H1 (cell line): Measurements from ENCODE around the gene MYO18A. TPM values are rescaled to one million over a fixed set of nuclear protein-coding genes. Genes with fewer than 3 reads are reported as not detected.
A peak's percentile ranks its signal among the peaks of the same experiment; 100 is the strongest.

ENCODE experiments used
- CTCF ChIA-PET: fragments of 300-600 bp; sonication (Branson Sonifier 250); formaldehyde crosslinking; loops from one replicate; lab custom pipeline; 2021; ENCODE audit not compliant: partially characterized antibody; lab: Charles Lee
- POLR2A ChIA-PET: fragments of 300-600 bp; sonication (Branson Sonifier 250); formaldehyde crosslinking; loops from one replicate; lab custom pipeline; 2021; ENCODE audit warnings: inconsistent platforms; ENCODE audit not compliant: partially characterized antibody; lab: Charles Lee
- DNase-seq, 2 experiments: peaks; one replicate each; pipeline versions ENCODE4 v3.0.0 to v3.0.0-alpha.2; 2010 to 2022; ENCODE audit warnings: low spot score in 2 of 2, low read depth in 1 of 2, mixed read lengths in 1 of 2
- FAIRE-seq: peaks from 2 replicates; lab custom pipeline; 2011; peaks lifted over from hg19 to GRCh38; lab: Jason Lieb, UNC
- H2AFZ ChIP-seq: 2 replicates; pipeline ENCODE4 v1.8.1; 2012; ENCODE audit warnings: low read length, inconsistent platforms
- H2AK5ac ChIP-seq: 2 replicates; pipeline ENCODE4 v1.6.1; 2013; ENCODE audit warnings: low read depth, low read length
- H2BK120ac ChIP-seq: replicated peaks from 2 replicates; pipeline ENCODE3; 2013; ENCODE audit warnings: low read depth, low read length, inconsistent platforms
- H2BK12ac ChIP-seq: 2 replicates; pipeline ENCODE4 v1.6.1; 2013; ENCODE audit warnings: low read depth, low read length
- H2BK15ac ChIP-seq: 2 replicates; pipeline ENCODE4 v1.6.1; 2013; ENCODE audit warnings: low read length
- H2BK20ac ChIP-seq: 2 replicates; pipeline ENCODE4 v1.6.1; 2013; ENCODE audit warnings: low read length
- H2BK5ac ChIP-seq: 2 replicates; pipeline ENCODE4 v1.6.1; 2013; ENCODE audit warnings: low read depth, low read length
- H3K14ac ChIP-seq: 2 replicates; pipeline ENCODE4 v1.6.1; 2013; ENCODE audit warnings: inconsistent platforms; ENCODE audit not compliant: insufficient read length
- H3K18ac ChIP-seq: 2 replicates; pipeline ENCODE4 v1.6.1; 2013; ENCODE audit warnings: low read length; ENCODE audit errors: extremely low read depth
- H3K23ac ChIP-seq: 2 replicates; pipeline ENCODE4 v1.6.1; 2013; ENCODE audit warnings: inconsistent platforms; ENCODE audit not compliant: insufficient read length
- H3K23me2 ChIP-seq: 2 replicates; pipeline ENCODE4 v1.6.1; 2013; ENCODE audit warnings: low read depth, low read length
- H3K27ac ChIP-seq: 2 replicates; pipeline ENCODE4 v1.6.1; 2011; ENCODE audit warnings: low read depth, low read length, inconsistent platforms
- H3K27me3 ChIP-seq, 4 experiments: replicated peaks in 1 of 4; 1 replicate in 1 of 4; 2 replicates in 3 of 4; pipeline versions ENCODE4 v1.6.1 to v1.8.1; 2011 to 2013; ENCODE audit warnings: low read length in 3 of 4, mild to moderate bottlenecking in 3 of 4, inconsistent platforms in 2 of 4, mixed read lengths in 2 of 4, moderate library complexity in 1 of 4; ENCODE audit not compliant: control insufficient read depth in 3 of 4, insufficient read depth in 3 of 4; ENCODE audit errors: extremely low read depth in 1 of 4
- H3K36me3 ChIP-seq, 4 experiments: 2 replicates each; pipeline versions ENCODE4 v1.6.1 to v1.8.1; 2011 to 2013; ENCODE audit warnings: mild to moderate bottlenecking in 4 of 4, low read length in 3 of 4, moderate library complexity in 2 of 4, control low read depth in 1 of 4, inconsistent platforms in 1 of 4; ENCODE audit not compliant: insufficient read depth in 4 of 4, control insufficient read depth in 2 of 4
- H3K4ac ChIP-seq: replicated peaks from 2 replicates; pipeline ENCODE3; 2013; ENCODE audit warnings: low read length, low read depth, mixed read lengths, inconsistent platforms; ENCODE audit not compliant: insufficient read length
- H3K4me1 ChIP-seq, 4 experiments: replicated peaks in 1 of 4; 1 replicate in 1 of 4; 2 replicates in 3 of 4; pipeline versions ENCODE4 v1.6.1 to v1.8.1; 2011 to 2013; ENCODE audit warnings: low read length in 3 of 4, inconsistent platforms in 2 of 4, mixed read lengths in 1 of 4; ENCODE audit not compliant: insufficient read depth in 4 of 4, control insufficient read depth in 3 of 4
- H3K4me2 ChIP-seq, 2 experiments: 2 replicates each; pipeline versions ENCODE4 v1.6.1 to v1.8.1; 2011 to 2013; ENCODE audit warnings: low read depth in 2 of 2, low read length in 2 of 2, control low read depth in 1 of 2, inconsistent platforms in 1 of 2, mild to moderate bottlenecking in 1 of 2; ENCODE audit not compliant: insufficient read depth in 1 of 2
- H3K4me3 ChIP-seq, 4 experiments: fragments of 200-600, 300-600 bp in 1 of 4; sonication (generic), shearing (Covaris generic), sonication (Bioruptor Twin) in 1 of 4; 2 replicates each; pipeline versions ENCODE4 v1.5.1 to v1.8.1; 2011 to 2016; ENCODE audit warnings: low read length in 4 of 4, low read depth in 3 of 4, control low read depth in 2 of 4, inconsistent platforms in 2 of 4, mild to moderate bottlenecking in 2 of 4, mixed read lengths in 1 of 4, moderate library complexity in 1 of 4; ENCODE audit not compliant: insufficient read depth in 2 of 4; ENCODE audit errors: extremely low read depth in 1 of 4
- H3K56ac ChIP-seq: replicated peaks from 2 replicates; pipeline ENCODE3; 2013; ENCODE audit warnings: low read depth, mild to moderate bottlenecking, mixed read lengths, low read length, inconsistent platforms; ENCODE audit not compliant: insufficient read length
- H3K79me1 ChIP-seq: 2 replicates; pipeline ENCODE4 v1.6.1; 2013; ENCODE audit warnings: low read depth, low read length, control low read depth
- H3K79me2 ChIP-seq, 2 experiments: 2 replicates each; pipeline versions ENCODE4 v1.6.1 to v1.8.1; 2012 to 2013; ENCODE audit warnings: low read length in 2 of 2, mild to moderate bottlenecking in 2 of 2, inconsistent platforms in 1 of 2; ENCODE audit not compliant: insufficient read depth in 2 of 2, control insufficient read depth in 1 of 2
- H3K9ac ChIP-seq, 4 experiments: replicated peaks in 1 of 4; 1 replicate in 1 of 4; 2 replicates in 3 of 4; pipeline versions ENCODE4 v1.6.1 to v1.8.1; 2011 to 2013; ENCODE audit warnings: low read depth in 3 of 4, low read length in 3 of 4, control low read depth in 2 of 4, mild to moderate bottlenecking in 2 of 4, moderate library complexity in 2 of 4, inconsistent platforms in 1 of 4; ENCODE audit errors: extremely low read depth in 1 of 4
- H3K9me3 ChIP-seq, 2 experiments: 2 replicates each; pipeline versions ENCODE4 v1.6.1 to v1.8.1; 2012 to 2013; ENCODE audit warnings: mild to moderate bottlenecking in 2 of 2, moderate library complexity in 2 of 2, control low read depth in 1 of 2, inconsistent platforms in 1 of 2, low read depth in 1 of 2, low read length in 1 of 2, mixed read lengths in 1 of 2; ENCODE audit not compliant: insufficient read depth in 2 of 2
- H4K20me1 ChIP-seq, 2 experiments: replicated peaks in 1 of 2; 2 replicates each; pipeline versions ENCODE3 to v1.8.1; 2011 to 2013; ENCODE audit warnings: inconsistent platforms in 2 of 2, low read length in 2 of 2, mild to moderate bottlenecking in 1 of 2; ENCODE audit not compliant: insufficient read depth in 2 of 2, control insufficient read depth in 1 of 2
- H4K5ac ChIP-seq: 2 replicates; pipeline ENCODE4 v1.6.1; 2013; ENCODE audit warnings: low read length, low read depth, mixed read lengths, inconsistent platforms; ENCODE audit not compliant: insufficient read length
- H4K8ac ChIP-seq: 2 replicates; pipeline ENCODE4 v1.8.0; 2013; ENCODE audit warnings: mild to moderate bottlenecking, moderate library complexity, low read length, inconsistent platforms; ENCODE audit not compliant: insufficient read depth; ENCODE audit errors: extremely low read depth
- H4K91ac ChIP-seq: replicated peaks from 2 replicates; pipeline ENCODE3; 2013; ENCODE audit warnings: low read length, mixed read lengths, inconsistent platforms; ENCODE audit not compliant: insufficient read length
- KDM1A ChIP-seq: fragments of 200-600, 300-600 bp; sonication (generic); IDR thresholded peaks from 2 replicates; pipeline ENCODE4 v1.7.1; 2016; ENCODE audit warnings: mild to moderate bottlenecking, low read length, borderline replicate concordance
- SP1 ChIP-seq: IDR thresholded peaks from 2 replicates; pipeline ENCODE4 v1.6.1; 2011; ENCODE audit warnings: low read depth, low read length
- WGBS, 2 experiments: shearing (Covaris generic) in 1 of 2; methylation state at CpG; one replicate each; pipeline versions ENCODE4 v1.1.6 to v1.1.7; 2013 to 2015; ENCODE audit warnings: low lambda C conversion rate in 2 of 2, mixed read lengths in 2 of 2, inconsistent platforms in 1 of 2, low coverage in 1 of 2, missing lambda C conversion rate in 1 of 2; ENCODE audit not compliant: insufficient replicate concordance in 2 of 2, insufficient coverage in 1 of 2, insufficient read length in 1 of 2; ENCODE audit errors: extremely low coverage in 1 of 2, missing lambda C conversion rate in 1 of 2; 5-methylcytosine and 5-hydroxymethylcytosine counted together
- polyA plus RNA-seq, 7 experiments: library from polyadenylated mRNA; depleted of rRNA in 3 of 7; stranded (reverse) in 5 of 7; unstranded in 2 of 7; fragments of >200 nt in 5 of 7; fragments of 200-250 nt in 2 of 7; gene quantifications; 1 replicate in 5 of 7; 2 replicates in 1 of 7; 4 replicates in 1 of 7; pipeline versions ENCODE4 v1.2.1 to v1.2.3, GENCODE V29; 2011 to 2013; ENCODE audit warnings: missing spikeins in 2 of 7, mixed read lengths in 2 of 7
- total RNA-seq: library from RNA; stranded (reverse); fragmentation: NEBNext Ultra II Directional; extraction: Animal tissue kit (Norgen Biotek cat#: 25700); gene quantifications from 2 replicates; pipeline ENCODE4 v1.2.1, GENCODE V29; 2021

MYO18A gene
- total and polyA plus RNA-seq, 2 of the 8 experiments (the other 6 are each of a cell fraction or from before 2014, with no cell fraction given), result 7.6 to 43.8 TPM

- Histone ChIP-seq H3K4me2 (no peak overlapping the region), H3K14ac (no peak overlapping the region), H3K9ac (no peak overlapping the region; a peak in 1 of 7 replicates), H4K91ac (no peak overlapping the region), H2BK5ac (peak overlapping the region; percentile 52; the same call in 1 of the 2 replicates), H2BK20ac (no peak overlapping the region), H3K36me3 (peaks cover 0 to 13% (median 5%) of the 10 kb centered on the region in 4 experiments; a peak in 5 of 8 replicates), H3K79me2 (no peaks in the 10 kb centered on the region), H2BK15ac (no peak overlapping the region), H3K18ac (no peak overlapping the region), H4K5ac (no peak overlapping the region), H4K20me1 (no peaks in the 10 kb centered on the region), H3K27me3 (no peaks in the 10 kb centered on the region), H3K23ac (no peak overlapping the region), H3K4me3 (no peak overlapping the region), H3K9me3 (no peaks in the 10 kb centered on the region), H2AK5ac (no peak overlapping the region), H2BK120ac (no peak overlapping the region), H3K56ac (no peak overlapping the region), H4K8ac (no peak overlapping the region), H3K23me2 (peaks cover 2% of the 10 kb centered on the region; the same call in 1 of the 2 replicates), H3K4me1 (peaks cover 0 to 8% (median 4%) of the 10 kb centered on the region in 4 experiments; a peak in 4 of 7 replicates), H3K4ac (no peak overlapping the region), H3K27ac (no peak overlapping the region)
- ChIA-PET POLR2A (interaction anchor here (1.3 to 1.5 kb wide), 3 partner anchors 8 to 102 kb away, joined by 4 to 5 read pairs (median 4); no protein-coding TSS in a partner anchor), CTCF (interaction anchor here (0.7 to 19.8 kb wide), 16 partner anchors 7 to 196 kb away, joined by 3 to 548 read pairs (median 8); partner anchors contain the start of genes PHF12 and SEZ6)
- WGBS, 2 experiments, result 91% methylated on average over 10 of the region's 10 CpGs; no CpG with 5 or more reads in 1 of the 2 experiments
- no peak for DNase-seq
- no peak for FAIRE-seq
- TF ChIP-seq KDM1A (peak; percentile 55; the same call in 1 of the 2 replicates), SP1 (no peak)
- TF ChIP-seq, all 59 proteins: peak for 1
- Histone ChIP-seq H3K79me1 (no peaks in the 10 kb centered on the region), H2AFZ (no peak overlapping the region), H2BK12ac (no peak overlapping the region)
Observed at GRCh38 chr17:29108823-29109476, 71.2 kb downstream of the MYO18A start.
